HepG2 (cell line): ENCODE data around the gene PIGBOS1. TPM values are rescaled to one million over a fixed set of nuclear protein-coding genes. Genes with fewer than 3 reads are reported as not detected.

Source experiments
- ASH2L ChIP-seq: fragments of 300-600, 200-600 bp; sonication (generic); IDR thresholded peaks from 2 replicates; pipeline ENCODE4 v1.7.0; 2017; ENCODE audit warnings: low read depth, mild to moderate bottlenecking, moderate library complexity, mixed read lengths, low read length; ENCODE audit not compliant: insufficient read length
- ATF1 ChIP-seq: IDR thresholded peaks from 2 replicates; pipeline ENCODE4 v1.6.1; 2016; ENCODE audit warnings: mild to moderate bottlenecking, control low read depth
- ATF7-NPFF ChIP-seq: sonication (generic); formaldehyde crosslinking; IDR thresholded peaks from 2 replicates; pipeline ENCODE4 v1.8.1; 2023; ENCODE audit warnings: mild to moderate bottlenecking, low read depth, missing genetic modification reagents, moderate library complexity
- HNRNPLL ChIP-seq: fragments of 200-400 bp; formaldehyde crosslinking; IDR thresholded peaks from 2 replicates; pipeline ENCODE4 v1.6.1; 2017; ENCODE audit warnings: mild to moderate bottlenecking, low read depth, low read length; ENCODE audit not compliant: poor library complexity, severe bottlenecking
- MIER3 ChIP-seq: IDR thresholded peaks from 2 replicates; pipeline ENCODE4 v1.6.1; 2016; ENCODE audit warnings: missing compliant biosample characterization, borderline replicate concordance
- NCOA1 ChIP-seq: sonication (generic); formaldehyde crosslinking; IDR thresholded peaks from 2 replicates; pipeline ENCODE4 v1.9.0; 2021; ENCODE audit warnings: missing genetic modification reagents
- NR1H2 ChIP-seq: sonication (generic); formaldehyde crosslinking; IDR thresholded peaks from 2 replicates; pipeline ENCODE4 v1.8.1; 2022; ENCODE audit warnings: low read depth, missing genetic modification reagents, borderline replicate concordance
- NR2F2 ChIP-seq: IDR thresholded peaks from 2 replicates; pipeline ENCODE4 v1.6.1; 2012; ENCODE audit warnings: low read depth, inconsistent platforms, borderline replicate concordance
- NRL ChIP-seq: sonication (generic); formaldehyde crosslinking; IDR thresholded peaks from 2 replicates; pipeline ENCODE4 v1.5.0; 2020; ENCODE audit warnings: missing genetic modification reagents, mild to moderate bottlenecking, moderate library complexity, borderline replicate concordance
- PHF5A ChIP-seq: IDR thresholded peaks from one replicate; pipeline ENCODE4 v1.6.1; 2018; ENCODE audit warnings: low read depth, missing genetic modification reagents; ENCODE audit not compliant: unreplicated experiment
- SOX13 ChIP-seq, 3 experiments: fragments of 450-650 bp in 1 of 3; sonication (generic) in 1 of 3; formaldehyde crosslinking in 1 of 3; IDR thresholded peaks in 2 of 3; conservative IDR thresholded peaks in 1 of 3; 2 replicates each; pipeline versions ENCODE4 v1.5.0 to v1.6.1; 2016 to 2020; ENCODE audit warnings: antibody characterized with exemption in 1 of 3, mild to moderate bottlenecking in 1 of 3, missing compliant biosample characterization in 1 of 3, missing genetic modification reagents in 1 of 3, moderate library complexity in 1 of 3
- SP2 ChIP-seq: sonication (generic); formaldehyde crosslinking; IDR thresholded peaks from 2 replicates; pipeline ENCODE4 v1.5.1; 2020; ENCODE audit warnings: mild to moderate bottlenecking, missing genetic modification reagents
- TFDP2 ChIP-seq: sonication (generic); formaldehyde crosslinking; IDR thresholded peaks from 2 replicates; pipeline ENCODE4 v1.4.0; 2020; ENCODE audit warnings: missing genetic modification reagents
- TGIF2 ChIP-seq: IDR thresholded peaks from 2 replicates; pipeline ENCODE4 v1.6.1; 2016; ENCODE audit warnings: control low read depth, missing compliant biosample characterization
- TMF1 ChIP-seq: sonication (generic); formaldehyde crosslinking; IDR thresholded peaks from 2 replicates; pipeline ENCODE4 v1.8.1; 2022; ENCODE audit warnings: low read depth, missing genetic modification reagents
- ZNF263 ChIP-seq: sonication (generic); formaldehyde crosslinking; IDR thresholded peaks from 2 replicates; pipeline ENCODE4 v1.4.0; 2020; ENCODE audit warnings: missing genetic modification reagents
- ZNF264 ChIP-seq: sonication (generic); formaldehyde crosslinking; IDR thresholded peaks from 2 replicates; pipeline ENCODE4 v1.4.0; 2020; ENCODE audit warnings: missing genetic modification reagents
- ZNF446 ChIP-seq: sonication (generic); formaldehyde crosslinking; IDR thresholded peaks from 2 replicates; pipeline ENCODE4 v1.5.0; 2020; ENCODE audit warnings: mild to moderate bottlenecking, missing genetic modification reagents
- ZNF572 ChIP-seq: sonication (generic); formaldehyde crosslinking; IDR thresholded peaks from 2 replicates; pipeline ENCODE4 v1.5.1; 2020; ENCODE audit warnings: mild to moderate bottlenecking, missing genetic modification reagents
- ZNF7 ChIP-seq: IDR thresholded peaks from 2 replicates; pipeline ENCODE4 v1.6.1; 2016; ENCODE audit warnings: missing biosample characterization, missing genetic modification reagents
- ZNF746 ChIP-seq: sonication (generic); formaldehyde crosslinking; IDR thresholded peaks from 2 replicates; pipeline ENCODE4 v1.8.0; 2022; ENCODE audit warnings: mild to moderate bottlenecking, missing genetic modification reagents
- polyA plus RNA-seq, 8 experiments: library from polyadenylated mRNA; depleted of rRNA in 3 of 8; stranded (reverse) in 7 of 8; unstranded in 1 of 8; fragments of >200 nt; fragmentation: Illumina TruSeq in 4 of 8; extraction: Trizol in 4 of 8; gene quantifications; 2 replicates each; pipeline versions ENCODE4 v1.2.1 to v1.2.3, GENCODE V29; 2011 to 2016; ENCODE audit warnings: low read depth in 4 of 8, missing spikeins in 1 of 8, mixed read lengths in 1 of 8; ENCODE audit not compliant: insufficient read depth in 1 of 8
- total RNA-seq, 5 experiments: library from RNA; depleted of rRNA; stranded (reverse); fragments of >200 nt; fragmentation: Illumina TruSeq; extraction: Trizol; gene quantifications; 2 replicates each; pipeline ENCODE4 v1.2.3, GENCODE V29; 2016; ENCODE audit warnings: low read depth in 1 of 5
- TF ChIP-seq, protein P1 (sequence below): sonication (generic); formaldehyde crosslinking; IDR thresholded peaks from 2 replicates; pipeline ENCODE4 v1.4.0; 2020; ENCODE audit warnings: missing genetic modification reagents
- TF ChIP-seq, protein P2 (sequence below): sonication (generic); formaldehyde crosslinking; IDR thresholded peaks from 2 replicates; pipeline ENCODE4 v1.8.0; 2022; ENCODE audit warnings: missing genetic modification reagents, mild to moderate bottlenecking, inconsistent platforms, borderline replicate concordance

Gene PIGBOS1
- total and polyA plus RNA-seq, 2 of the 13 experiments (the other 11 are each of a cell fraction or from before 2014, with no cell fraction given) = 14.8 to 22.1 TPM

DNA sequence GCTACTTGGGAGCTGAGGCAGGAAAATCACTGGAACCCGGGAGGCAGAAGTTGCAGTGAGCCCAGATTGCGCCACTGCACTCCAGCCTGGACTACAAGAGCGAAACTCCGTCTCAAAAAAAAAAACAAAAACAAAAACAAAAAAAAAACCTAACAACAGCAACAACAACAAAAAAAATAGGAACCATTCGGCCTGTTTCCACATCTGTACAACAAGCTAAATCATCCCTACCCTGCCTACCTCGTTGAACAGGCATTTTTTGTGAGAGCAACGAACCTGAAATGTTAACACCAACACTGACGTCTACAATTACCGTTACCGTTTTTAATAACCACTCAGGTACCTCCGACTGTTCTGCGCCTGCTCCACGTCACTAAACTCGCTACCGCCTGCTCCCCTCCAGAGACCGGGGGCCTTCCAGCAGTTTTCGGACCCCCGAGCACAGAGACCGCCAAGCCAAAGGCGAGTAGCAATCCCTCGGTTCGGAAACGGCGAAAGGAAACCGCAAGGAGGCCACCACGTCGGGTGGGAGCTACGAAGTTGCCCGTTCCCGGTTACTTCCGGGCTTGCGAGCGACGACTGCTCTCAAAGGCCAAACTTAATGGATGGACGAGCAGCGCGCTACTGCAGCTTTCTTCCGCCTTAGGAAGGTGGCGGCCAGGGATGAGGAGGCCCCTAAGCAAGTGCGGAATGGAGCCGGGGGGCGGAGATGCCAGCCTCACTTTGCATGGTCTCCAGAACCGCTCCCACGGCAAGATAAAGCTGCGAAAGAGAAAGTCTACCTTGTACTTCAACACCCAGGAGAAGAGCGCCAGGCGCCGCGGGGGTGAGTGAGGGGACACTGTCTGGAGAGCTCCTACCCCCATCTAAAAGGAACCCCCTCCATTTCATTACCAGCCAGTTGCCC lies at the start of gene PIGBOS1, which contains the start of gene PIGB (continued):
- TF ChIP-seq MIER3 (CRISPR knock-in tag) (peak; percentile 79; the same call in 1 of the 2 replicates), ZNF446 (CRISPR knock-in tag) (no peak), ZNF7 (CRISPR knock-in tag) (no peak), SOX13 (IDR thresholded peaks at IDR 0.05) (no peak), SOX13 (CRISPR knock-in tag; conservative IDR thresholded peaks at IDR 0.05 in 1 of 2, IDR thresholded peaks at IDR 0.05 in 1 of 2) (0 out of 4 replicates have a peak, but pooled peaks of 1 of the 2 experiments have one; percentile 28), NR2F2 (no peak), ATF1 (peak; percentile 81), NRL (CRISPR knock-in tag) (peak; percentile 92), TMF1 (no peak), PHF5A (CRISPR knock-in tag) (no peak), ZNF572 (no peak), TFDP2 (CRISPR knock-in tag) (peak; percentile 57; the same call in 1 of the 2 replicates), ZNF264 (CRISPR knock-in tag) (no peak; the same call in none of the 2 replicates), ZNF746 (CRISPR knock-in tag) (no peak), ZNF263 (no peak), NCOA1 (no peak), HNRNPLL (peak; percentile 82), ASH2L (peak; percentile 97), NR1H2 (CRISPR knock-in tag) (no peak), TGIF2 (CRISPR knock-in tag) (peak; percentile 72; the same call in 1 of the 2 replicates), ATF7-NPFF (CRISPR knock-in tag) (peak; percentile 72), SP2 (no peak)
- TF ChIP-seq, protein P1, sequence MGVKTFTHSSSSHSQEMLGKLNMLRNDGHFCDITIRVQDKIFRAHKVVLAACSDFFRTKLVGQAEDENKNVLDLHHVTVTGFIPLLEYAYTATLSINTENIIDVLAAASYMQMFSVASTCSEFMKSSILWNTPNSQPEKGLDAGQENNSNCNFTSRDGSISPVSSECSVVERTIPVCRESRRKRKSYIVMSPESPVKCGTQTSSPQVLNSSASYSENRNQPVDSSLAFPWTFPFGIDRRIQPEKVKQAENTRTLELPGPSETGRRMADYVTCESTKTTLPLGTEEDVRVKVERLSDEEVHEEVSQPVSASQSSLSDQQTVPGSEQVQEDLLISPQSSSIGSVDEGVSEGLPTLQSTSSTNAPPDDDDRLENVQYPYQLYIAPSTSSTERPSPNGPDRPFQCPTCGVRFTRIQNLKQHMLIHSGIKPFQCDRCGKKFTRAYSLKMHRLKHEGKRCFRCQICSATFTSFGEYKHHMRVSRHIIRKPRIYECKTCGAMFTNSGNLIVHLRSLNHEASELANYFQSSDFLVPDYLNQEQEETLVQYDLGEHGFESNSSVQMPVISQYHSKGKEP (CRISPR knock-in tag) = peak; percentile 89; the same call in 1 of the 2 replicates
- TF ChIP-seq, protein P2, sequence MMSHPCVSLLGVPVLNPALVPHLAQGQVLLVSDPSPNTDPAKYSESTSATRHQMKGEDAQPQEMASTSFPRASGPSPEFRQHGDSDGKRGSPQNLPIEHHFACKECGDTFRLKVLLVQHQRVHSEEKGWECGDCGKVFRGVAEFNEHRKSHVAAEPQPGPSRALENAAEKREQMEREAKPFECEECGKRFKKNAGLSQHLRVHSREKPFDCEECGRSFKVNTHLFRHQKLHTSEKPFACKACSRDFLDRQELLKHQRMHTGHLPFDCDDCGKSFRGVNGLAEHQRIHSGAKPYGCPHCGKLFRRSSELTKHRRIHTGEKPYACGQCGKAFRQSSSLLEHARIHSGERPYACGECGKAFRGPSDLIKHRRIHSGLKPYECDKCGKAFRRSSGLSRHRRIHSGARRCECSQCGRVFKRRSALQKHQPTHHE (CRISPR knock-in tag) = no peak; the same call in none of the 2 replicates
